PC-3 (cell line): ENCODE data around the gene CHD5. TPM values are rescaled to one million over a fixed set of nuclear protein-coding genes. Genes with fewer than 3 reads are reported as not detected.
A peak's percentile ranks its signal among the peaks of the same experiment; 100 is the strongest.

Source experiments
- ATAC-seq: fragments of 200-7000 bp; cut with Tn5 transposase; 2 replicates; pipeline ENCODE4 v1.9.1; 2020; ENCODE audit warnings: mild to moderate bottlenecking, moderate library complexity
- BruUV-seq: library from RNA; stranded (reverse); fragments of 400-500 nt; replicated peaks from 2 replicates; lab custom pipeline; 2021; lab: Mats Ljungman, UMichigan
- CTCF ChIA-PET: fragments of 300-600 bp; sonication (Branson Sonifier 250); formaldehyde crosslinking; loops from one replicate; lab custom pipeline; 2022; ENCODE audit warnings: antibody characterized with exemption; lab: Charles Lee
- POLR2A ChIA-PET: fragments of 300-600 bp; sonication (Branson Sonifier 250); formaldehyde crosslinking; loops from one replicate; lab custom pipeline; 2022; ENCODE audit warnings: antibody characterized with exemption; ENCODE audit not compliant: unreplicated experiment; lab: Charles Lee
- DNase-seq: peaks from one replicate; pipeline ENCODE4 v3.0.0-alpha.2; 2015
- H2AFZ ChIP-seq: fragments of 300-600 bp; sonication (generic); 2 replicates; pipeline ENCODE4 v1.6.0; 2016; ENCODE audit warnings: antibody characterized with exemption, low read length
- H3F3A ChIP-seq: fragments of 300-600 bp; sonication (generic); one replicate; pipeline ENCODE4 v1.6.0; 2017; ENCODE audit warnings: antibody characterized with exemption, low read length, control low read depth, mild to moderate bottlenecking; ENCODE audit not compliant: unreplicated experiment
- H3K27ac ChIP-seq: fragments of 300-600 bp; sonication (generic); 2 replicates; pipeline ENCODE4 v1.5.1; 2016; ENCODE audit warnings: mild to moderate bottlenecking, low read length
- H3K27me3 ChIP-seq: fragments of 300-600 bp; sonication (generic); 2 replicates; pipeline ENCODE4 v1.6.1; 2016; ENCODE audit warnings: low read length, mixed read lengths
- H3K36me3 ChIP-seq: fragments of 300-600 bp; sonication (generic); 2 replicates; pipeline ENCODE4 v1.6.1; 2016; ENCODE audit warnings: low read depth, mixed run types, low read length, mixed read lengths
- H3K4me1 ChIP-seq: fragments of 300-600 bp; sonication (generic); 2 replicates; pipeline ENCODE4 v1.5.1; 2016; ENCODE audit warnings: low read length; ENCODE audit not compliant: insufficient read depth
- H3K4me2 ChIP-seq: fragments of 300-600 bp; sonication (generic); 2 replicates; pipeline ENCODE4 v1.6.0; 2016; ENCODE audit warnings: low read length
- H3K4me3 ChIP-seq: fragments of 300-600 bp; sonication (generic); 2 replicates; pipeline ENCODE4 v1.5.1; 2016; ENCODE audit warnings: mild to moderate bottlenecking, low read length, mixed read lengths
- H3K79me2 ChIP-seq: fragments of 300-600 bp; sonication (generic); 2 replicates; pipeline ENCODE4 v1.6.1; 2017; ENCODE audit warnings: low read length, mixed read lengths
- H3K9ac ChIP-seq: fragments of 300-600 bp; sonication (generic); 2 replicates; pipeline ENCODE4 v1.6.0; 2016; ENCODE audit warnings: mild to moderate bottlenecking, low read length
- H3K9me2 ChIP-seq: fragments of 300-600 bp; sonication (generic); replicated peaks from 2 replicates; pipeline ENCODE4 v1.6.1; 2016; ENCODE audit warnings: mixed run types, low read length, mixed read lengths
- H3K9me3 ChIP-seq: fragments of 300-600 bp; sonication (generic); 2 replicates; pipeline ENCODE4 v1.6.1; 2016; ENCODE audit warnings: low read length, mixed read lengths
- H4K20me1 ChIP-seq: fragments of 300-600 bp; sonication (generic); 2 replicates; pipeline ENCODE4 v1.6.1; 2016; ENCODE audit warnings: low read length, mixed read lengths
- EZH2 ChIP-seq: fragments of 300-600 bp; sonication (generic); IDR thresholded peaks from one replicate; pipeline ENCODE4 v1.6.1; 2017; ENCODE audit warnings: antibody characterized with exemption, mild to moderate bottlenecking, low read length; ENCODE audit not compliant: unreplicated experiment
- EZH2phosphoT487 ChIP-seq: fragments of 300-600 bp; sonication (generic); IDR thresholded peaks from 2 replicates; pipeline ENCODE4 v1.6.1; 2018; ENCODE audit warnings: mild to moderate bottlenecking, antibody characterized with exemption, low read length, borderline replicate concordance
- intact Hi-C: fragments of 100-400 bp; cut with micrococcal nuclease; formaldehyde crosslinking; loops from 2 replicates; pipeline ENCODE4 v1.9.0; 2023
- total RNA-seq: library from RNA; depleted of rRNA; stranded (reverse); fragments of >200 nt; gene quantifications from 2 replicates; pipeline ENCODE4 v1.2.3, GENCODE V29; 2014
- TF ChIP-seq, protein P1 (sequence below): fragments of 300-600 bp; sonication (generic); conservative IDR thresholded peaks from 2 replicates; pipeline ENCODE4 v1.5.1; 2017; ENCODE audit warnings: antibody characterized with exemption, low read depth, mild to moderate bottlenecking, low read length

CHD5 gene
- total RNA-seq, 1 experiment from 2014 or later = 0.55 TPM

DNA sequence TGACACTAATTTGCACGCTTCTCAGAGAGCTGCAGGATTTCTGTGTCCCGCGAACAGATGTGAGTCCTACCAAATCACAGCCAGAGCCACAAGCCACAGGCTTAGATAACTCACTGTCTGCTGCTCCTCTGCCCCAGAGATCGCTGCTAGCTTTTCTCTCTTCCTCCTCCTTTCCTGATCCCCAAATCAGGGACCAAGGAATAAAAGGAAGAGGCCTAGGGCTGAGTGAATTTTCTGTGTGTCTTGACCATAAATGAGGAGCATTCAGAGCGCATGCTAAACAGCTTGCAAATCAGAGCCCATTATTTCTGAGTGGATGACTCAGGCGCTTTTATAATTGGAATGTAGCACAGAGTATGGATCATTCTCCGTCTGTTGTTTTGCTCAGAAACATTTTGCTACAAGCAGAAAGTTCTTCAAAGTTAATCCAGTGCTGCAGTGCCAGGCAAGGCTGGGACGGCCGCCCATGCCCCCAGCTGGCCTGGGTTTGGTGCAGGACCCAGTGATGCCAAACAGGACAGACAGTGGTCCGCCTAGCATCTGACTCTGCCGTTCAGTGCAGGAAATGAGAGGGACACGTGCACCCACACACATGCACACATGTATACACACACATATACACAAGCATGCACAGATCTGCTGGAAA, 96.2 kb downstream of the CHD5 start:
- H3K27ac ChIP-seq = no peak overlapping the region
- TF ChIP-seq EZH2phosphoT487 (no peak), EZH2 (no peak)
- TF ChIP-seq, protein P1, sequence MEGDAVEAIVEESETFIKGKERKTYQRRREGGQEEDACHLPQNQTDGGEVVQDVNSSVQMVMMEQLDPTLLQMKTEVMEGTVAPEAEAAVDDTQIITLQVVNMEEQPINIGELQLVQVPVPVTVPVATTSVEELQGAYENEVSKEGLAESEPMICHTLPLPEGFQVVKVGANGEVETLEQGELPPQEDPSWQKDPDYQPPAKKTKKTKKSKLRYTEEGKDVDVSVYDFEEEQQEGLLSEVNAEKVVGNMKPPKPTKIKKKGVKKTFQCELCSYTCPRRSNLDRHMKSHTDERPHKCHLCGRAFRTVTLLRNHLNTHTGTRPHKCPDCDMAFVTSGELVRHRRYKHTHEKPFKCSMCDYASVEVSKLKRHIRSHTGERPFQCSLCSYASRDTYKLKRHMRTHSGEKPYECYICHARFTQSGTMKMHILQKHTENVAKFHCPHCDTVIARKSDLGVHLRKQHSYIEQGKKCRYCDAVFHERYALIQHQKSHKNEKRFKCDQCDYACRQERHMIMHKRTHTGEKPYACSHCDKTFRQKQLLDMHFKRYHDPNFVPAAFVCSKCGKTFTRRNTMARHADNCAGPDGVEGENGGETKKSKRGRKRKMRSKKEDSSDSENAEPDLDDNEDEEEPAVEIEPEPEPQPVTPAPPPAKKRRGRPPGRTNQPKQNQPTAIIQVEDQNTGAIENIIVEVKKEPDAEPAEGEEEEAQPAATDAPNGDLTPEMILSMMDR = no peak
- no peaks in the 10 kb centered on the region for H3K9me3 ChIP-seq
- BruUV-seq = no TSS peak
- H3K9ac ChIP-seq = no peak overlapping the region
- ATAC-seq (no peak), DNase-seq (no peak)
- intact Hi-C loops = no loop called here
- H2AFZ ChIP-seq = no peak overlapping the region
- H3K9me2 ChIP-seq = no peaks in the 10 kb centered on the region
- no peak overlapping the region for H3K4me3 ChIP-seq
- no peaks in the 10 kb centered on the region for H3K4me1 ChIP-seq
- H3F3A ChIP-seq = no peaks in the 10 kb centered on the region
- H3K79me2 ChIP-seq = no peaks in the 10 kb centered on the region
- CTCF ChIA-PET = no interaction called here
- H4K20me1 ChIP-seq = no peaks in the 10 kb centered on the region
- H3K4me2 ChIP-seq = no peak overlapping the region
- POLR2A ChIA-PET = no interaction called here
- no peaks in the 10 kb centered on the region for H3K36me3 ChIP-seq
- H3K27me3 ChIP-seq = no peaks in the 10 kb centered on the region

DNA sequence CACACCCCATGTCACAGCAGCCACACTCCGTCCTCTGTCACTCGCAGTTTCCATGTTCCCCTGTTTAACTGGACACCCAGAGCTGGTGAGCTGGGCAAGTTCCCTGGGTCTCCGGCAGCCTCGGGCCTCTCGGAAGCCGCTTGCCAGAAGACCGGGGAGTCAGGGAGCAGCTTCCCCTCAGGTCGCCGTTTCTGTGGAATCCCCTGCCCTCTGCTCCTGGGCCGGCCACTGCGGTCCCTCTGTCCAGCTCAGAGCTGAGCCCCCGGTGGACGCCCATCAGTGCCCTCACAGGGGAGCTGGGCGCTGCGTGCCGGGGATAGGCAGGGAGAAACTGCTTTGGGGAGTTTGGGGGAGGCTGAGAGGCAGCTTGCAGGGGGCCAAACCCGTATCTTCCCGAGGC, 96.7 kb downstream of the CHD5 start:
- H3K4me1 ChIP-seq = no peaks in the 10 kb centered on the region
- ChIA-PET CTCF (interaction anchor here (0.8 to 1.5 kb wide), 2 partner anchors 33 to 104 kb away, joined by 3 to 7 read pairs; no protein-coding TSS in a partner anchor), POLR2A (no interaction called here)
- no peak overlapping the region for H3K4me2 ChIP-seq
- H3K9ac ChIP-seq = no peak overlapping the region
- no peaks in the 10 kb centered on the region for H3F3A ChIP-seq
- H3K27ac ChIP-seq = no peak overlapping the region
- BruUV-seq = no TSS peak
- no peaks in the 10 kb centered on the region for H3K27me3 ChIP-seq
- no peaks in the 10 kb centered on the region for H3K36me3 ChIP-seq
- H3K4me3 ChIP-seq = no peak overlapping the region
- no peaks in the 10 kb centered on the region for H4K20me1 ChIP-seq
- ATAC-seq = no peak
- DNase-seq = no peak
- no peak overlapping the region for H2AFZ ChIP-seq
- no peaks in the 10 kb centered on the region for H3K79me2 ChIP-seq
- no peaks in the 10 kb centered on the region for H3K9me2 ChIP-seq
- intact Hi-C loops = no loop called here
- H3K9me3 ChIP-seq = no peaks in the 10 kb centered on the region
- TF ChIP-seq, protein P1 = no peak
- TF ChIP-seq EZH2 = no peak
- no peak for TF ChIP-seq EZH2phosphoT487

DNA sequence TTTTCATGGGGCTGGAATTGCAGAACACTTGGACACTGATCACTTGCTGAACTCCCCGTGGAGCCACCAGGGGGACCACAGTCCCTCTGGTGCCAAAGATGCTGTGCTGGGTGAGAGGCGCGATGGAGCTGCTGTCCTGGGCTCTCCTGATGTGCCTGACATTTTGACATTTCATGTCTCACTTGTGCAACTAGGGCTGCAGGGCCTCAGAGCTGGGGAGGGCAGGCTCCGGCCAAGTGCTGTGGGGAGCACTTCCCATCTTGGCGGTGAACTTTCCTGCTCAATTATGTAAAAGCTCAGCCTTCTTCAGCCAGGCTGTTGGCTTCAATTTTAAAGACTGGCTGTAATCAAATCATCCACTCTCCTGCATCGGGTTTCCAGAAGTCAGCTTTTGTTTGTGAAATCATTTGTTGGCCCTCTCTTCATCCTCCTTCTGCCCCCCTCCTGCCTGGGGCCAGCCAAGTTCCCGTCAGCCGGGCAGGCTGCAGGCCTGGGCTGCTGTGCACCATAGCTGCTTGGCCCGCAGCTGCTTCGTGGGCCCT, 97.6 kb downstream of the CHD5 start:
- no TSS peak for BruUV-seq
- H3K9me2 ChIP-seq = no peaks in the 10 kb centered on the region
- no peak overlapping the region for H3K4me2 ChIP-seq
- ATAC-seq (peak; percentile 72), DNase-seq (peak; percentile 35)
- ChIA-PET CTCF (interaction anchor here (0.5 to 1.5 kb wide), 6 partner anchors 13 to 515 kb away, joined by 3 to 7 read pairs (median 3); no protein-coding TSS in a partner anchor), POLR2A (no interaction called here)
- H3K4me3 ChIP-seq = no peak overlapping the region
- no peaks in the 10 kb centered on the region for H3K79me2 ChIP-seq
- no peaks in the 10 kb centered on the region for H4K20me1 ChIP-seq
- H3K4me1 ChIP-seq = no peaks in the 10 kb centered on the region
- no peak overlapping the region for H2AFZ ChIP-seq
- H3K9me3 ChIP-seq = no peaks in the 10 kb centered on the region
- no peaks in the 10 kb centered on the region for H3F3A ChIP-seq
- no peaks in the 10 kb centered on the region for H3K36me3 ChIP-seq
- no peak overlapping the region for H3K27ac ChIP-seq
- H3K9ac ChIP-seq = no peak overlapping the region
- intact Hi-C loops = no loop called here
- H3K27me3 ChIP-seq = no peaks in the 10 kb centered on the region
- TF ChIP-seq EZH2phosphoT487 (no peak), EZH2 (no peak)
- TF ChIP-seq, protein P1 = peak; percentile 64
